ENCODE results near the gene KIRREL3.

The KIRREL3 gene

DNA sequence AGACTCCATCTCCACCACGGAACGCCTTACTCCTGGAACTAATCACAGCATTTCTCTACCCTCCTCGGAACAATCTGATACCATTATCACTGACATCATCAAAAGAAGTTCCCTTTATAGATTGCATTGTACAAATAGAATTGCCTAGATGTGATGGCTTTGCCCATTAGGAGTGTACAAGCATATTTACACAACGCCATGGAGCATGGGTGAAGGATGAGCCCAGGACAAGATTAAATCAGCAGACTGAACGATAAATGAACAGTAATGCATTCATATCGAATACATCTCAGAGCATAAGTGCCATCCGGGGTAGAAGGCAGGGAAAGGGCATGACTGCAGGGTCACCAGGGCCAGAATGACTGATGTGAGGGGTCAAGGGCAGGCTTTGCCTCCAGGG is 57.3 kb downstream of the KIRREL3 start:
- no peak for TF ChIP-seq CTCF (IDR thresholded peaks at IDR 0.05; ENCODE audit: insufficient read depth, low read length, poor library complexity, severe bottlenecking)
- no peak overlapping the region for H3K4me3 ChIP-seq (replicated peaks; ENCODE audit: low read depth, low read length)

GRCh38 chr11:126942146-126942545 is 58.4 kb downstream of the KIRREL3 start:
- H3K36me3 ChIP-seq (ENCODE audit: control insufficient read depth, insufficient read depth, low read length), result no peaks in the 10 kb centered on the region
- DNase-seq (ENCODE audit: extremely low read depth, insufficient read length), result no peak
- H3K4me3 ChIP-seq (replicated peaks; ENCODE audit: low read depth, low read length), result no peak overlapping the region
- TF ChIP-seq CTCF (IDR thresholded peaks at IDR 0.05; ENCODE audit: insufficient read depth, low read length, poor library complexity, severe bottlenecking), result no peak
- H3K27me3 ChIP-seq (replicated peaks; ENCODE audit: control insufficient read depth, insufficient read depth, low read length), result no peaks in the 10 kb centered on the region

More for the DNA sequence above, 57.3 kb downstream of the KIRREL3 start:
- no peaks in the 10 kb centered on the region for H3K36me3 ChIP-seq (ENCODE audit: control insufficient read depth, insufficient read depth, low read length)
- H3K27me3 ChIP-seq (replicated peaks; ENCODE audit: control insufficient read depth, insufficient read depth, low read length), result no peaks in the 10 kb centered on the region; the same call in 1 of the 2 replicates
- no peak for DNase-seq (ENCODE audit: extremely low read depth, insufficient read length)

- H3K36me3 ChIP-seq (ENCODE audit: control insufficient read depth, insufficient read depth, low read length), result no peaks in the 10 kb centered on the region
- DNase-seq (ENCODE audit: extremely low read depth, insufficient read length), result no peak
- TF ChIP-seq CTCF (IDR thresholded peaks at IDR 0.05; ENCODE audit: insufficient read depth, low read length, poor library complexity, severe bottlenecking), result no peak
- H3K27me3 ChIP-seq (replicated peaks; ENCODE audit: control insufficient read depth, insufficient read depth, low read length), result no peaks in the 10 kb centered on the region
- H3K4me3 ChIP-seq (replicated peaks; ENCODE audit: low read depth, low read length), result no peak overlapping the region
These were observed 61.0 kb downstream of the KIRREL3 start for GRCh38 chr11:126939552-126939951.

- H3K36me3 ChIP-seq (ENCODE audit: control insufficient read depth, insufficient read depth, low read length), result no peaks in the 10 kb centered on the region
- no peak overlapping the region for H3K4me3 ChIP-seq (replicated peaks; ENCODE audit: low read depth, low read length)
- H3K27me3 ChIP-seq (replicated peaks; ENCODE audit: control insufficient read depth, insufficient read depth, low read length), result no peaks in the 10 kb centered on the region
- no peak for DNase-seq (ENCODE audit: extremely low read depth, insufficient read length)
- TF ChIP-seq CTCF (IDR thresholded peaks at IDR 0.05; ENCODE audit: insufficient read depth, low read length, poor library complexity, severe bottlenecking), result no peak
These were observed 61.9 kb downstream of the KIRREL3 start for GRCh38 chr11:126938718-126939117.

DNA sequence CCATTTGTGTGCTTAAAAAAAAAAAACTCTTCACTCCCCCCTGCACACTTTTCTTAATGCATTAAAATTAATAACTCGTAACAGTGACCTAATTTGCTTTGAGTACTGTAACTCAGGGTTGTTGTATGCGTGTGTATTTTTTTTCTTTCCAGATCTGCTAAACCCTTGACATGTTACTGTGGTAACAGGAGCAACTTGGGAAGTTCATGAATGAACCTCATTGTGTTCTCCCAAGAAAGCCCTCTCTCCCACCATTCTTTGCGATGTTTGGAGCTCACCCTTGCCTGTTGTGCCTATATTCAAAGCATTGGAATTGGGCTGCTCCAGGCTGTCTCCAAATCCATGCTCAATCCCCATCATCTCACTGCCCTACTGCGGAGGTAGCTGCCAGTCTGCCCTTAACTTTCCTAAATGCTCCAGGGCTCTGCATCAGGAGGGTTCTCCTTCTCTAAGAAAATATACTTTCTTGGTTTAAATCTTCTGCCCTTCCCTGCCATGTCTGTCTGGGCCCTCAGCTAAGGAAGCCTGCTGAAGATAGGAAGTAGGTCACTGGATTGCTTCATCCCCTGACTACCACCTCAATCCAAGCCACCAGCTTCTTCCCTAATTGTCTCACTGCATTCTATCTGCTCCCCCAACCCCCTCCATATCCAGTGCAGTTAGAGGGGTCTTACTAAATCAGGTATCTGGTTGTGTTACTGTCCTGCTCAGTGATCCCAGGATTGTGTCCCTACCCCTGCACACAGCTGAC is 70.3 kb downstream of the KIRREL3 start:
- Histone ChIP-seq H3K4me3 (replicated peaks; ENCODE audit: low read depth, low read length) (no peak overlapping the region), H3K36me3 (ENCODE audit: control insufficient read depth, insufficient read depth, low read length) (no peaks in the 10 kb centered on the region), H3K27me3 (replicated peaks; ENCODE audit: control insufficient read depth, insufficient read depth, low read length) (no peaks in the 10 kb centered on the region; the same call in none of the 2 replicates)
- no peak for TF ChIP-seq CTCF (IDR thresholded peaks at IDR 0.05; ENCODE audit: insufficient read depth, low read length, poor library complexity, severe bottlenecking)
- no peak for DNase-seq (ENCODE audit: extremely low read depth, insufficient read length)
